Adrenal gland (tissue), 5 donors: ENCODE measurements around the gene PTGFRN.

ENCODE experiments used
- CTCF ChIP-seq, 6 experiments: fragments of 450-650 bp in 4 of 6; fragments of 200-600 bp in 2 of 6; sonication (generic) in 1 of 6; IDR thresholded peaks; 1 replicate in 5 of 6; 2 replicates in 1 of 6; pipeline versions ENCODE4 v1.5.1 to v1.8.0; 2016 to 2021; ENCODE audit warnings: antibody characterized with exemption in 6 of 6, mild to moderate bottlenecking in 2 of 6, moderate library complexity in 1 of 6
- POLR2A ChIP-seq, 2 donors: fragments of 450-650 bp; IDR thresholded peaks; one replicate each; pipeline ENCODE4 v1.6.1; 2017; ENCODE audit warnings: antibody characterized with exemption in 2 of 2, mild to moderate bottlenecking in 2 of 2, moderate library complexity in 1 of 2
- donor health status: DM: no; HTN: no; CAD: no.

DNA sequence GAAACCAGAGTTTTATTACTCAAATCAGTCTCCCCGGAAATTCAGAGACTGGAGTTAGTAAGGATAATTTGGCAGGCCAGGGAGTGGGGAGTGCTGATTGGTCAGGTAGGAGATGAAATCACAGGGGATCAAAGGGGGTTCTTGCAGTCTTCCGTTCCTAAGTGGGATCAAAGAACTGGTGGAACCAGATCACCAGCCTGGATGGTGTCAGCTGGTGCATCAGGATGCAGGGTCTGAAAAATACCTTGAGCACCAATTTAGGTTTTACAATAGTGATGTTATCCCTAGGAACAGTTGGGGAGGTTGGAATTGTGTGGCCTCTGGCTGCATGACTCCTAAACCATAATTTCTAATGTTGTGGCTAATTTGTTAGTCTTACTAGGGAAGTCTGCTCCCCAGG is 90.4 kb downstream of the PTGFRN start:
- TF ChIP-seq CTCF (IDR thresholded peaks at IDR 0.05) (no peak), POLR2A (IDR thresholded peaks at IDR 0.05) (no peak)
